Keratinocyte (primary cell): ENCODE results near the gene SLC35E3. TPM values are rescaled to one million over a fixed set of nuclear protein-coding genes. Genes with fewer than 3 reads are reported as not detected.

Source experiments
- DNase-seq: peaks from one replicate; pipeline ENCODE4 v3.0.0-alpha.2; 2011; ENCODE audit warnings: low read depth, missing footprints, low spot score
- FAIRE-seq: peaks from 2 replicates; lab custom pipeline; 2011; peaks lifted over from hg19 to GRCh38; lab: Jason Lieb, UNC
- H2AFZ ChIP-seq: 2 replicates; pipeline ENCODE4 v1.6.0; 2012; ENCODE audit warnings: low read length, control low read depth, inconsistent platforms; ENCODE audit not compliant: control insufficient read depth
- H3K27ac ChIP-seq: 2 replicates; pipeline ENCODE4 v1.5.1; 2011; ENCODE audit warnings: low read length; ENCODE audit not compliant: control insufficient read depth, insufficient read depth
- H3K27me3 ChIP-seq: 3 replicates; pipeline ENCODE4 v1.6.0; 2011; ENCODE audit warnings: low read length; ENCODE audit not compliant: control insufficient read depth, insufficient read depth; ENCODE audit errors: extremely low read depth
- H3K36me3 ChIP-seq, 2 experiments: 2 replicates in 1 of 2; 3 replicates in 1 of 2; pipeline ENCODE4 v1.5.1; 2011; ENCODE audit warnings: low read length in 2 of 2, mild to moderate bottlenecking in 1 of 2; ENCODE audit not compliant: control insufficient read depth in 2 of 2, insufficient read depth in 2 of 2; ENCODE audit errors: extremely low read depth in 1 of 2
- H3K4me1 ChIP-seq: 3 replicates; pipeline ENCODE4 v1.5.1; 2011; ENCODE audit warnings: low read length; ENCODE audit not compliant: control insufficient read depth, insufficient read depth; ENCODE audit errors: extremely low read depth
- H3K4me2 ChIP-seq: 3 replicates; pipeline ENCODE4 v1.6.0; 2011; ENCODE audit warnings: low read depth, low read length; ENCODE audit not compliant: control insufficient read depth, insufficient read depth; ENCODE audit errors: extremely low read depth
- H3K4me3 ChIP-seq, 3 experiments: fragments of 200-600 bp in 1 of 3; sonication (generic) in 1 of 3; 2 replicates in 2 of 3; 3 replicates in 1 of 3; pipeline ENCODE4 v1.5.1; 2011 to 2016; ENCODE audit warnings: low read length in 3 of 3, mild to moderate bottlenecking in 3 of 3, control low read depth in 2 of 3, inconsistent platforms in 1 of 3, low read depth in 1 of 3, mixed read lengths in 1 of 3, mixed run types in 1 of 3, moderate library complexity in 1 of 3; ENCODE audit not compliant: control insufficient read depth in 2 of 3, insufficient read depth in 2 of 3; ENCODE audit errors: extremely low read depth in 1 of 3
- H3K79me2 ChIP-seq: 2 replicates; pipeline ENCODE4 v1.6.0; 2012; ENCODE audit warnings: low read length; ENCODE audit not compliant: control insufficient read depth, insufficient read depth
- H3K9ac ChIP-seq: 3 replicates; pipeline ENCODE4 v1.6.0; 2011; ENCODE audit warnings: low read length; ENCODE audit not compliant: control insufficient read depth, insufficient read depth; ENCODE audit errors: extremely low read depth
- H3K9me1 ChIP-seq: 3 replicates; pipeline ENCODE4 v1.6.0; 2011; ENCODE audit warnings: low read length; ENCODE audit not compliant: control insufficient read depth, insufficient read depth; ENCODE audit errors: extremely low read depth
- H3K9me3 ChIP-seq: 2 replicates; pipeline ENCODE4 v1.5.1; 2012; ENCODE audit warnings: low read depth, low read length; ENCODE audit not compliant: control insufficient read depth
- H4K20me1 ChIP-seq: 3 replicates; pipeline ENCODE4 v1.6.0; 2011; ENCODE audit warnings: low read length; ENCODE audit not compliant: control insufficient read depth, insufficient read depth; ENCODE audit errors: extremely low read depth
- EZH2 ChIP-seq: IDR thresholded peaks from one replicate; pipeline ENCODE4 v1.6.1; 2012; ENCODE audit warnings: inconsistent platforms, mild to moderate bottlenecking, low read length, moderate library complexity
- dilution Hi-C: fragments of 300-500 bp; cut with MboI; formaldehyde crosslinking; loops from one replicate; pipeline ENCODE4 v1.7.0; 2020; ENCODE audit warnings: low sequenced_read_pairs; ENCODE audit not compliant: extremely low pct_ligation_motif_present
- polyA plus RNA-seq, 5 experiments: library from polyadenylated mRNA; depleted of rRNA in 3 of 5; stranded (reverse) in 3 of 5; stranded (forward) in 1 of 5; unstranded in 1 of 5; fragments of >200 nt; gene quantifications; 1 replicate in 1 of 5; 2 replicates in 3 of 5; 3 replicates in 1 of 5; pipeline versions ENCODE4 v1.2.1 to v1.2.3, GENCODE V29; 2011 to 2012; ENCODE audit warnings: missing spikeins in 2 of 5, low read depth in 1 of 5, low replicate concordance in 1 of 5
- TF ChIP-seq, protein P1 (sequence below), 3 experiments: IDR thresholded peaks in 1 of 3; conservative IDR thresholded peaks in 1 of 3; optimal IDR thresholded peaks in 1 of 3; 2 replicates in 2 of 3; 3 replicates in 1 of 3; pipeline versions ENCODE3 to v1.5.1; 2011; ENCODE audit warnings: low read length in 3 of 3, mild to moderate bottlenecking in 3 of 3, moderate library complexity in 2 of 3, control low read depth in 1 of 3, inconsistent platforms in 1 of 3; ENCODE audit not compliant: insufficient read depth in 2 of 3; ENCODE audit errors: extremely low read depth in 1 of 3

Gene SLC35E3
- polyA plus RNA-seq, 1 donor (not counting 4 experiments of a cell fraction or from before 2014, with no cell fraction given) = 9.9 TPM

DNA sequence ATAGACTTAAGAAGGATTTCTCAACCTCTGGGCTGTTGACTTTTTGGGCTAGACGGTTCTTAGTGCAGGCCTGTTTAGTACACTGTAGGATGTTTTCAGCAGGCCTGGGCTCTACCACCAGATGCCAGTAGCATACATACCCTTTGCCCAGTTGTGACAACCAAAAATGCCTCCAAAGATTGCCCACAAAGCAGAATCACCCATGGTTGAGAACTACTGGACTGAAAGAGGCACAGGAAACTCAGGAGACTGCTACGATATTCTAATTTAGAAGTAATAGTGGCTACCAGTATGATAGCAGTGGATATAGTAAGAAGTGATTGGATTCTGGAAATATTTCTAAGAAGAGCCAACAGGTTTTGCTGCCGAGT is 15.5 kb downstream of the SLC35E3 start:
- TF ChIP-seq EZH2 = no peak
- TF ChIP-seq, protein P1, sequence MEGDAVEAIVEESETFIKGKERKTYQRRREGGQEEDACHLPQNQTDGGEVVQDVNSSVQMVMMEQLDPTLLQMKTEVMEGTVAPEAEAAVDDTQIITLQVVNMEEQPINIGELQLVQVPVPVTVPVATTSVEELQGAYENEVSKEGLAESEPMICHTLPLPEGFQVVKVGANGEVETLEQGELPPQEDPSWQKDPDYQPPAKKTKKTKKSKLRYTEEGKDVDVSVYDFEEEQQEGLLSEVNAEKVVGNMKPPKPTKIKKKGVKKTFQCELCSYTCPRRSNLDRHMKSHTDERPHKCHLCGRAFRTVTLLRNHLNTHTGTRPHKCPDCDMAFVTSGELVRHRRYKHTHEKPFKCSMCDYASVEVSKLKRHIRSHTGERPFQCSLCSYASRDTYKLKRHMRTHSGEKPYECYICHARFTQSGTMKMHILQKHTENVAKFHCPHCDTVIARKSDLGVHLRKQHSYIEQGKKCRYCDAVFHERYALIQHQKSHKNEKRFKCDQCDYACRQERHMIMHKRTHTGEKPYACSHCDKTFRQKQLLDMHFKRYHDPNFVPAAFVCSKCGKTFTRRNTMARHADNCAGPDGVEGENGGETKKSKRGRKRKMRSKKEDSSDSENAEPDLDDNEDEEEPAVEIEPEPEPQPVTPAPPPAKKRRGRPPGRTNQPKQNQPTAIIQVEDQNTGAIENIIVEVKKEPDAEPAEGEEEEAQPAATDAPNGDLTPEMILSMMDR (optimal IDR thresholded peaks at IDR 0.05 in 1 of 3, IDR thresholded peaks at IDR 0.05 in 1 of 3, conservative IDR thresholded peaks at IDR 0.05 in 1 of 3; ENCODE audit: extremely low read depth in 1 of 3, insufficient read depth in 2 of 3, low read length in 3 of 3) = no peak
- H3K9ac ChIP-seq = no peak overlapping the region
- no peak overlapping the region for H3K4me3 ChIP-seq
- H3K9me1 ChIP-seq = no peaks in the 10 kb centered on the region
- no peak overlapping the region for H3K27ac ChIP-seq
- dilution Hi-C loops = no loop called here
- H3K27me3 ChIP-seq = no peaks in the 10 kb centered on the region
- H2AFZ ChIP-seq = no peak overlapping the region
- H3K79me2 ChIP-seq = no peaks in the 10 kb centered on the region
- H3K9me3 ChIP-seq = no peaks in the 10 kb centered on the region
- H3K4me2 ChIP-seq = no peak overlapping the region
- DNase-seq = no peak
- H3K4me1 ChIP-seq = no peaks in the 10 kb centered on the region
- H3K36me3 ChIP-seq = peaks cover 4 to 5% of the 10 kb centered on the region in 2 experiments
- no peaks in the 10 kb centered on the region for H4K20me1 ChIP-seq
- no peak for FAIRE-seq

DNA sequence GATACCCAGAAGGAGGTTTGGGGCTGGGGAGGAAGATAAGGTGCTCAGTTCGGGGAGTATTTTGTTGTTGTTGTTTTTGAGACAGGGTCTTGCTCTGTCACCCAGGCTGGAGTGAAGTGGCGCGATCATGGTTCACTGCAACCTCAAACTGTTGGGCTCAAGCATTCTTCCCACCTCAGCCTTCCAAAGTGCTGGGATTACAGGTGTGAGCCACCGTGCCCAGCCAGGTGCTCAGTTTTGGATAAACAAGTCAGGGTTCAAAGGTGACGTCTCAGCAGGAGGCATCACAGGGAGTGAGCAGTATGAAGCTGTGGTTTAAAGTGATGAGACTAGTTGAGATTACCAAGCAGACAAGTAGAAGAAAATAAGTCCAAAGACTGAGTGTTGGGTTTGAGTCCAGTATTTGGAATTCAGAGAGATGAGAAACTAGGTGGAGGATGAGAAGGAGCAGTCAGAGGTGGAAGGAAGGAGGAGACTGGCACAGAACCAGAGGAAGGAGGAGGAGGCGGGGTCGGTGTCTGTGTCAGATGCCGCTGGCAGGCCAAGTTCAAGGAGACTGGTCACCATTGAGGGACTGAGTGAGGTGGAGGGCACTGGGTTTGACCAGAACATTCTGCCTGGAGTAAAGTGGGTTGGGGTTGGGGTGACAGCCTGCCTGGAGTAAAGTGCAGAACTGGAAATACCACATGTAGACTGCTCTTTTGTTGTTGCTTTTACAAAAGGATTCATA is 16.1 kb downstream of the SLC35E3 start:
- no peaks in the 10 kb centered on the region for H3K79me2 ChIP-seq
- H3K9ac ChIP-seq = no peak overlapping the region
- no peak overlapping the region for H3K27ac ChIP-seq
- no peak overlapping the region for H3K4me3 ChIP-seq
- H3K4me2 ChIP-seq = no peak overlapping the region
- dilution Hi-C loops = no loop called here
- H3K36me3 ChIP-seq = peaks cover 4 to 6% of the 10 kb centered on the region in 2 experiments
- no peaks in the 10 kb centered on the region for H4K20me1 ChIP-seq
- no peaks in the 10 kb centered on the region for H3K4me1 ChIP-seq
- FAIRE-seq (no peak), DNase-seq (no peak)
- TF ChIP-seq, protein P1 (optimal IDR thresholded peaks at IDR 0.05 in 1 of 3, IDR thresholded peaks at IDR 0.05 in 1 of 3, conservative IDR thresholded peaks at IDR 0.05 in 1 of 3; ENCODE audit: extremely low read depth in 1 of 3, insufficient read depth in 2 of 3, low read length in 3 of 3) = no peak
- no peak for TF ChIP-seq EZH2
- no peaks in the 10 kb centered on the region for H3K9me1 ChIP-seq
- no peak overlapping the region for H2AFZ ChIP-seq
- no peaks in the 10 kb centered on the region for H3K27me3 ChIP-seq
- H3K9me3 ChIP-seq = no peaks in the 10 kb centered on the region
